Cardiac septum (tissue), 1 donor: ENCODE measurements around the gene ZNF277. TPM values are rescaled to one million over a fixed set of nuclear protein-coding genes. Genes with fewer than 3 reads are reported as not detected.
"Not testable (repeated sequence)": the region's sequence is repeated elsewhere in the genome, so short reads cannot be mapped to it uniquely, and the experiment has no call there.

Source experiments
- DNase-seq: peaks from one replicate; pipeline ENCODE4 v3.0.0-alpha.2; 2020; ENCODE audit warnings: low spot score
- intact Hi-C: fragments of 100-400 bp; cut with DNase I; formaldehyde crosslinking; loops from one replicate; pipeline ENCODE4 v1.14.0; 2022
- total RNA-seq: library from RNA; stranded (reverse); fragmentation: NEBNext Ultra II Directional; extraction: Animal tissue kit (Norgen Biotek cat#: 25700); gene quantifications from one replicate; pipeline ENCODE4 v1.2.1, GENCODE V29; 2021
- donor health status: DM: no; HTN: no; CAD: no.

ZNF277 gene
- total RNA-seq, 1 donor from 2014 or later: 16.3 TPM

DNA sequence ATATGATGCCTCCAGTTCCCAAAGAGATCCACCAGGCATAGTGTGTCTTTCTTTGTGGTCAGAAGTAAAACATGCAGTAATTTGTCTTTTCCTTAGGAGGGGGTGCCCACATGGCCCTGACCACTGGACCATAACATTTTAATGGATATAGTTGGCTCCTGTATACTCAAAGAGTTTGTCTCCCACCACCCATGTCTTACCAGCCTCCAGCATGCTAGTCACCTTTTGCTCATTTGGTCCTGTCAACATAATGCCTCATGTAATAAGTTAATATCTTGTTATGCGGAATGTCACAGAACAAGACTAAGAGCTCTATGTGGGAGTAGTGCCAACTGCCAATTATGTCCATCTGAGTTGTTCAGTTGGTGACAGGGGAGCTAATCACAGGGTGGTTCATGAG, 160.4 kb downstream of the ZNF277 start:
- intact Hi-C loops: loop anchor here (5.0 kb wide), 1 partner anchor 35 kb away; no protein-coding TSS in a partner anchor
- no peak for DNase-seq

DNA sequence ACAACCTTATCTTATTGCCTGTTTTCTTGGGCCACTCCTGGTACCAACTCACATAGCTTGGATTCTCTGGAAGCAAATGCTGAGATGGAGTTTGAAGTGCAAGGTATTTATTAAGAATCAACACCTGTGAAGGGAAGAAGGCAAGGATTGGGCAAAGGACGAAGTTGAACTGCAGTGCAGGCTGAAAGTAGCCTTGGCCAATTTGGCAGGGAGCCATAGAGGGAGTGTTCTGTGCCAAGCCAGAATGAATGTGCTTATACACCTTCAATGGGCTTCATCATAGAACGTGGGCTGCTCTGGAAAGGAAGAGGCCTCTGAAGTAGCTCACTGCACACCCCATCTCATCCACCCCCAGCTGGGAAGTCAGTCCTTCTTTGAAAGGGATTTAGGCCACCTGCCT, 163.9 kb downstream of the ZNF277 start:
- intact Hi-C loops: no loop called here
- DNase-seq: no peak

DNA sequence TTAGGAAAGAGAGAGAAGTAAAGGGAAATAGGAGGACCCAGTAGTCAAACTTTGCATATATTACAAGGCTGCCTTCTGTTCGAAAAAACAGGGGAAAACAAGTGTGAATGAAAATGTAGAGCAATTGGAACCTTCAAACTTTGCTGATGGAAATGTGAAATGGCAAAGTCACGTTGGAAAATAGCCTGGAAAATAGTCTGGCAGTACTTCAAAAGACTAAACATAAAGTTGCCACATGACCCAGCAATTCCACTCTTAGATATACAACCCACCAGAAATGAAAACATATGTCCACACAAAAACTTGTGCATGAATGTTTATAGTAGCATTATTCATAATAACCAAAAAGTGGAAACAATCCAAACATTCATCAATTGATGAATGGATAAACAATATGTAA, 165.2 kb downstream of the ZNF277 start:
- DNase-seq: no peak
- intact Hi-C loops: no loop called here

DNA sequence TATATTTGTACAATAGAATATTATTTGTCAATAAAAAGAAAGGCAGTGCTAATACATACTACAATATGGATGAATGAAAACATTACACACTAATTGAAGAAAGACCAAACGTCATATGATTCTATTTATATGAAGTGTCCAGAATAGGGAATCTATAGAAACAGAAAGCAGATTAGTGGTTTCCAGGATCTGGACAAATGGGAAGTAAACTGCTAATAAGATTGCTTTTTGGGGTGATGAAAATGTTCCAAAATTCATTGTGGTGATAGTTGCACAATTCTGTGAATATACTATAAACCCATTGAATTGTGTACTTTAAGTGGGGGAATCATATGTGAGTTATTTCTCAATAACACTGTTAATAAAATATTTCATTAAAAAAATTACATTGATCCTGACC, 165.6 kb downstream of the ZNF277 start:
- no peak for DNase-seq
- intact Hi-C loops: no loop called here

DNA sequence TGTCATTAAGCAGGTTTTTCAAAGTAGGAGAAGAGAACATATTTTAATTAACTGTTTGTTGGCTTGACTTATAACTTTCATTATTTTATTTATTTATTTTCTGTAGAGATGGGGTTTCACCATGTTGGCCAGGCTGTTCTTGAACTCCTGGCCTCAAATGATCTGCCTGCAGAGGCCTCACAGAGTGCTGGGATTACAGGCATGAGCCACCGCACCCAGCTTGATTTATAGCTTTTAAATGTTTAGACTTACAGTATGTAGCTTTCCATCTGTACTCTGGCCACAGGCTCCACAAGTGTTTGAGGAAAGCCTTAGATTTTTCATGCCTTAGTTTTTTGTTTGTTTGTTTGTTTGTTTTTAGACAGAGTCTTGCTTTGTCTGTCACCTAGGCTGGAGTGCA, 171.1 kb downstream of the ZNF277 start:
- intact Hi-C loops: no loop called here

DNA sequence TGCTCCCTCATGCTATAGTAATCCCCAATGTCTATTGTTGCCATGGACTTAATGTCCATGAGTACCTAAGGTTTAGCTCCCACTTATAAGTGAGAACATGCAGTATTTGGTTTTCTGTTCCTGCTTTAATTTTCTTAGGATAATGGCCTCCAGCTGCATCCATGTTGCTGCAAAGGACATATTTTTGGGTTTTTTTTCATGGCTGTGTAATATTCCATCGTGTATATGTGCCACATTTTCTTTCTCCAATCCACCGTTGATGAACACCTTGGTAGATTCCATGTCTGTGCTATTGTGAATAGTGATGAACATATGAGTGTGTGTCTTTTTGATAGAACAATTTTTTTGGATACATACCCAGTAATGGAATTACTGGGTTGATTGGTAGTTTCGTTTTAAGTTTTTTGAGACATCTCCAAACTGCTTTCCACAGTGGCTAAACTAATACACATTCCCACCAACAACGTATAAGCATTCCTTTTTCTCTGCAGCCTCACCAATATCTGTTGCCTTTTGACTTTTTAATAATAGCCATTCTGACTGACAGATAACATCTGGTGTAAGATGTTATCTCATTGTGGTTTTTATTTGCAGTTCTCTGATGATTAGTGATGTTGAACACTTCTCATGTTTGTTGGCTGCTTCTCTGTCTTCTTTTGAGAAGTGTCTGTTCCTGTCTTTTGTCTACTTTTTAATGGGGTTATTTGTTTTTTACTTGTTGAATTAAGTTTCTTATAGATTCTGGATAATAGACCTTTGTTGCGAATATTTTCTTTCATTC, 175.0 kb downstream of the ZNF277 start:
- intact Hi-C loops: loop anchor here (10.0 kb wide), 1 partner anchor 177 kb away; the partner anchor contains the start of genes DOCK4 and ZNF277

More for the DNA sequence above, 171.1 kb downstream of the ZNF277 start:
- DNase-seq: no peak

DNA sequence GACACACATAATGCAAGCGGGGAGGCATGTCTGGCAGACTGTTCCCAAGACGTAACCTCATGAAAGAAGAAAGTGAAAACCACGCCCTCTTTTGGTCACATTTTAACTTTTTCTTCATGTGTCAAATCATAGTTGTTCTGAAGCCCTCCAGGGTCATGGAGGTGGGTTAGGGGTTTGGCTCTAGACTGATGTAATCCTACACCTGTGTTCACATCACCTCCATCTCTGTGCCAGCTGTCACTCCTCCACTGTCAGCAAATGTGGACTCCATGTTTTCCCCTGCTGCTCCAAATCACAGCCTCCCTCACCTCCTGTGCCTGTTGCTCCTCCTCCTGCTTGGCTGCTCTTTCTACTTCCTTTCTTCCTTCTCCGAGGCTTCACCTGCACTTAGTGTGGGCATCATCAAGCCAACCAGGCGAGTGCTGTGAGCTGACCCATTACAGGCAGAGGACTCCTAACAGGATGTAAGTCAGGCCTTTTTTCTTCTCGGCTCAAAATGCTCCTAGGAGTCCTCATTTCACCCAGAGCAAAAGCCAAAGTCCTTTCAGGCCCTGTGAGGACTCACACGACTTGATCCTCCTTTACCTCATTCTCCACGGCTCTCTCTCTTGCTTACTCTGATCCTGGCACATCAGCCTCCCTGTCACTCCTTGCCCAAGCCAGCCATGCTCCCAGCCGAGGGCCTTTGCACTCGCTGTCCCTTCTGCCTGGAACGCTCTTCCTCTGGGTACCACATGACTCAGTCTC, 177.3 kb downstream of the ZNF277 start:
- no peak for DNase-seq
- intact Hi-C loops: loop anchor here (10.0 kb wide), 1 partner anchor 179 kb away; the partner anchor contains the start of genes DOCK4 and ZNF277

More for the DNA sequence above, 175.0 kb downstream of the ZNF277 start:
- no peak for DNase-seq

DNA sequence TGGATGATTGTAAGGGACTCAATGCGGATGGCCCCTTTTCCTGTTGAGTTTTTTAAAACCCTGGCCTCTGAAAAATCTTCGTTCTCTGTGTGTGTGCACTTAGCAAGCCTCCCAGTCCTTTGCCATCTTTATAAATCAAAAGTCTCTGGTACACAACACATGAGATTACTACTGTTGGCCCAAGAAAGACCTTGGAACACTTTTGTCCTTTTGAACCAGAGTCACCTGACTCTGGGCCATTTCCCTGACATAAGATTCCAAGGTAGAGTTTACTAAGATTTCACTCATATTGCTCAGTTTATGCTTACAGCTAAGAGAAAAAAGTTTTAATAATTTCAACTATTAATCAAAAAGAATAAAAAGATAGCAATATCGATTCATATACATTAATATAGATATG, 179.0 kb downstream of the ZNF277 start:
- DNase-seq: no peak
- intact Hi-C loops: loop anchor here (10.0 kb wide), 1 partner anchor 181 kb away; the partner anchor contains the start of genes DOCK4 and ZNF277

DNA sequence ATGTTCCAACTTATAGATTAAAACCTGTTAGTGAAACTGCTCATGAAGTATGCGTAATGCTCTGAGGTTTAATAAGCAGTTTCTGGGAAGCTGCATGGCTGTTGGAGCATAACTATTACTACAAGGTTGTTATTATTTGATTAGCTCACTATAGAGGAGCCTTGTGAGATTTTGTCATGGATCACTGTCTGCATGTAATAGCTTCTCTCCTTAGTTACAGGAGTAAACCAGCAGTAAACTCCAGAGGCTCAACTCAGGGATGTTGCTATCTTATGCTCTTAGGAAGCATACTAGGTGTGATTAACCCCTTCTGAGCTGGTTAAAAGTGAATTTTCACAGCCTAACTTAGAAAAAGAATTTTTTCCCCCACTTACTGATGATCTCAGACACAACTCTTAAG, 180.1 kb downstream of the ZNF277 start:
- DNase-seq: no peak
- intact Hi-C loops: loop anchor here (10.0 kb wide), 1 partner anchor 182 kb away; the partner anchor contains the start of genes DOCK4 and ZNF277

DNA sequence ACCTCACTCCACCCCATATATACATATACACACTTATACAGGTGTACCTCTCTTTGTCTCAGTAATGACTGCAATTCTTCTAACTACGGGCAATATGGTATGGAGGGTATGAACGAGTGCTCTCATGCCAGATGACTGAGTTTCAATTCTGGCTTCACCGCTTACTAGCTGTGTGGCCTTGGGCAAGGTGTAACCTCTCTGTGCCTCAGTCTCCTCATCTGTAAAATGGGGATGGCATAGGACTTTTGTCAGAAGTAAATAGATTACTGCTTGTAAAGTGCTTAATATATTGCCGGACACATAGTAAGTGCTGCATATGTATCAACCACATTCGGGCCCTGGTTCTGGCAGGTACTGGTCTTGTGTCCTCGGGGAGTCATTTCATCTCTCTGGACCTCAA, 183.7 kb downstream of the ZNF277 start:
- intact Hi-C loops: no loop called here
- no peak for DNase-seq

DNA sequence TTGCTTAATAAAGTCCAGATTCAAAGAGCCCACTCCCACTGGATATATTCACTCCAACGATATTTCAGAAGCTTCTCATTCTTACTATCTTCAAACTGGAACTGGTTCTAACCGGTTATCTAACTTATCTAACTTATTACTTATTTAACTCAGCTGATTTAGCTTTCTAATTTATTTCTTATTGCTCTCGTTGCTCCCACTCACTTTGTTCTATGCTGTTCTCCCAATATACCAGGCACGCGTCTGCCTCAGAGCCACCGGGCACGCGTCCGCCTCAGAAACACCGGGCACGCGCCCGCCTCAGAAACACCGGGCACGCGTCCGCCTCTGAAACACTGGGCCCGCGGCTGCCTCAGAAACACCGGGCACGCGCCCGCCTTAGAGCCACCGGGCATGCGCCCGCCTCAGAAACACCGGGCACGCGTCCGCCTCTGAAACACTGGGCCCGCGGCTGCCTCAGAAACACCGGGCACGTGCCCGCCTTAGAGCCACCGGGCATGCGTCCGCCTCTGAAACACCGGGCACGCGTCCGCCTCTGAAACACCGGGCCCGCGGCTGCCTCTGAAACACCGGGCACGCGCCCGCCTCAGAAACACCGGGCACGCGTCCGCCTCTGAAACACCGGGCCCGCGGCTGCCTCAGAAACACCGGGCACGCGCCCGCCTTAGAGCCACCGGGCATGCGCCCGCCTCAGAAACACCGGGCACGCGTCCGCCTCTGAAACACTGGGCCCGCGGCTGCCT, 184.8 kb downstream of the ZNF277 start:
- intact Hi-C loops: not testable (repeated sequence)

DNA sequence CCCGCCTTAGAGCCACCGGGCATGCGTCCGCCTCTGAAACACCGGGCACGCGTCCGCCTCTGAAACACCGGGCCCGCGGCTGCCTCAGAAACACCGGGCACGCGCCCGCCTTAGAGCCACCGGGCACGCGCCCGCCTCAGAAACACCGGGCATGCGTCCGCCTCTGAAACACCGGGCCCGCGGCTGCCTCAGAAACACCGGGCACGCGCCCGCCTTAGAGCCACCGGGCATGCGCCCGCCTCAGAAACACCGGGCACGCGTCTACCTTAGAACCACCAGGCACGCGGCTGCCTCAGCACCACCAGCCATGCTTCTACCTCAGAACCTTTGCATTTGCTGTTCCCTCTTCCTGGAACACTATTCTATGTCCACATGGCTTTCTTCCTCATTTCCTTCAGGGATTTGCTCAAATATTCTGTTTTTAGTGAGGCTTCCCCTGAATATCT, 185.4 kb downstream of the ZNF277 start:
- intact Hi-C loops: not testable (repeated sequence)
- peak; percentile 83 for DNase-seq

More for the DNA sequence above, 184.8 kb downstream of the ZNF277 start:
- not testable (repeated sequence) for DNase-seq

Other genes starting within 250 kb of the ZNF277 start
- 18.5 TPM for gene DOCK4, start 296 bp upstream of the ZNF277 start, total RNA-seq
- gene IFRD1, start 243.8 kb downstream of the ZNF277 start, total RNA-seq: 51.2 TPM